ENCODE measurements around the gene AUNIP.

The AUNIP gene

GRCh38 chr1:25890239-25891034, 31.2 kb upstream of the AUNIP start:
- DNase-seq: no peak

- no peak for DNase-seq
Observed at GRCh38 chr1:25889470-25889869, 30.2 kb upstream of the AUNIP start.

GRCh38 chr1:25888426-25888987, 29.2 kb upstream of the AUNIP start:
- DNase-seq: no peak

- no peak for DNase-seq
Observed at GRCh38 chr1:25885602-25886001, 26.3 kb upstream of the AUNIP start.

- DNase-seq: no peak
Observed at GRCh38 chr1:25881266-25881665, 22.0 kb upstream of the AUNIP start.

GRCh38 chr1:25880518-25880917, 21.3 kb upstream of the AUNIP start:
- DNase-seq: no peak

GRCh38 chr1:25879675-25880074, 20.4 kb upstream of the AUNIP start:
- no peak for DNase-seq

- no peak for DNase-seq
Observed at GRCh38 chr1:25878690-25879089, 19.4 kb upstream of the AUNIP start.

GRCh38 chr1:25877155-25877554, 17.9 kb upstream of the AUNIP start:
- DNase-seq: no peak

GRCh38 chr1:25876693-25877077, 17.4 kb upstream of the AUNIP start:
- no peak for DNase-seq

- DNase-seq: peak in 5 of 58 donors; percentile 47 to 72 (median 62)
Observed at GRCh38 chr1:25875856-25876692, 16.8 kb upstream of the AUNIP start.

- DNase-seq: peak in 57 of 58 donors; percentile 26 to 88 (median 74)
Observed at GRCh38 chr1:25875154-25875855, 16.0 kb upstream of the AUNIP start, which contains the start of gene PAQR7. Gene PAQR7 (minus strand): TSS chr1:25875708. CDS start chr1:25863839, 11,869 bp downstream.

- DNase-seq: no peak
Observed at GRCh38 chr1:25874635-25875153, 15.4 kb upstream of the AUNIP start.

- no peak for DNase-seq
Observed at GRCh38 chr1:25874209-25874608, 15.0 kb upstream of the AUNIP start.

GRCh38 chr1:25873120-25873519, 13.9 kb upstream of the AUNIP start:
- DNase-seq: peak in 2 of 58 donors; percentile 17 to 19

GRCh38 chr1:25872713-25873112, 13.5 kb upstream of the AUNIP start:
- no peak for DNase-seq

- DNase-seq: no peak
Observed at GRCh38 chr1:25871704-25872494, 12.6 kb upstream of the AUNIP start.

GRCh38 chr1:25871086-25871703, 11.9 kb upstream of the AUNIP start:
- DNase-seq: no peak

- no peak for DNase-seq
Observed at GRCh38 chr1:25870614-25871013, 11.4 kb upstream of the AUNIP start.

All from anterior cingulate cortex (tissue), 58 donors.